ENCODE data around the gene MRPS35. TPM values are rescaled to one million over a fixed set of nuclear protein-coding genes. Genes with fewer than 3 reads are reported as not detected.

The MRPS35 gene
- 86.8 to 100 TPM (median 89.2 TPM) in 5 replicates for total RNA-seq (2022; extraction: Qiagen RNA extraction)

GRCh38 chr12:27710592-27711316 lies at the start of gene MRPS35:
MRPS35 (plus strand) TSS chr12:27710832; CDS start chr12:27710844, 12 bp downstream.

GRCh38 chr12:27696293-27696652 lies 14.4 kb upstream of the MRPS35 start, which contains the start of gene REP15:
REP15 (plus strand) TSS chr12:27696447; CDS start chr12:27696563, 116 bp downstream.

GRCh38 chr12:27779920-27780611 lies 69.4 kb downstream of the MRPS35 start, which contains the start of the genes KLHL42 and MANSC4:
KLHL42 (plus strand) TSS chr12:27780233; CDS start chr12:27780331, 98 bp downstream.
MANSC4 (minus strand) TSS chr12:27780236; CDS start chr12:27771276, 8,960 bp downstream.

Other genes starting within 250 kb of the MRPS35 start
- gene PPFIBP1, start 186.6 kb upstream of the MRPS35 start, total RNA-seq (2022; extraction: Qiagen RNA extraction) = 15.8 to 25.2 TPM (median 20.6 TPM) in 5 replicates
- gene REP15, start 14.4 kb upstream of the MRPS35 start, total RNA-seq (2022; extraction: Qiagen RNA extraction) = 0.14 to 0.52 TPM (median 0.30 TPM) in 5 replicates
- 16.8 to 19.4 TPM (median 18.6 TPM) in 5 replicates for gene KLHL42, start 69.4 kb downstream of the MRPS35 start, total RNA-seq (2022; extraction: Qiagen RNA extraction)
- gene MANSC4, start 69.4 kb downstream of the MRPS35 start, total RNA-seq (2022; extraction: Qiagen RNA extraction) = not detected in 5 replicates

All from A549 treated with AZD2906 at 1 μM for 4 hours (cell line).